NCI-H2227 (cell line): ENCODE measurements around the gene MYO18B.

Source experiments
- DNase-seq: peaks from one replicate; lab custom pipeline; 2025; ENCODE audit not compliant: unreplicated experiment; lab: John Stamatoyannopoulos, UW

Gene MYO18B

GRCh38 chr22:25847451-25847850 lies 105.5 kb downstream of the MYO18B start:
- no peak for DNase-seq

GRCh38 chr22:25848954-25849353 lies 107.0 kb downstream of the MYO18B start:
- no peak for DNase-seq

- DNase-seq, result no peak
Measured at GRCh38 chr22:25849522-25849921, 107.5 kb downstream of the MYO18B start.

- no peak for DNase-seq
Measured at GRCh38 chr22:25852223-25852622, 110.2 kb downstream of the MYO18B start.

GRCh38 chr22:25853078-25853477 lies 111.1 kb downstream of the MYO18B start:
- DNase-seq, result no peak

GRCh38 chr22:25853501-25854284 lies 111.7 kb downstream of the MYO18B start:
- peak; percentile 25 for DNase-seq

GRCh38 chr22:25869771-25870170 lies 127.8 kb downstream of the MYO18B start:
- DNase-seq, result no peak

- DNase-seq, result no peak
Measured at GRCh38 chr22:25874327-25874726, 132.3 kb downstream of the MYO18B start.

GRCh38 chr22:25875461-25875860 lies 133.5 kb downstream of the MYO18B start:
- DNase-seq, result peak; percentile 61

GRCh38 chr22:25876871-25877270 lies 134.9 kb downstream of the MYO18B start:
- DNase-seq, result no peak

GRCh38 chr22:25878933-25879332 lies 136.9 kb downstream of the MYO18B start:
- DNase-seq, result no peak

GRCh38 chr22:25880524-25880923 lies 138.5 kb downstream of the MYO18B start:
- DNase-seq, result no peak

- peak; percentile 45 for DNase-seq
Measured at GRCh38 chr22:25881210-25881755, 139.3 kb downstream of the MYO18B start.

GRCh38 chr22:25882360-25882759 lies 140.4 kb downstream of the MYO18B start:
- DNase-seq, result no peak

- DNase-seq, result no peak
Measured at GRCh38 chr22:25883482-25884033, 141.6 kb downstream of the MYO18B start.

GRCh38 chr22:25884121-25884520 lies 142.1 kb downstream of the MYO18B start:
- no peak for DNase-seq

- DNase-seq, result no peak
Measured at GRCh38 chr22:25888399-25889054, 146.5 kb downstream of the MYO18B start.

- no peak for DNase-seq
Measured at GRCh38 chr22:25890651-25891050, 148.7 kb downstream of the MYO18B start.

- no peak for DNase-seq
Measured at GRCh38 chr22:25892678-25893077, 150.7 kb downstream of the MYO18B start.

GRCh38 chr22:25895678-25896077 lies 153.7 kb downstream of the MYO18B start:
- no peak for DNase-seq

GRCh38 chr22:25896098-25896497 lies 154.1 kb downstream of the MYO18B start:
- no peak for DNase-seq

- DNase-seq, result no peak
Measured at GRCh38 chr22:25896592-25896991, 154.6 kb downstream of the MYO18B start.
